ENCODE measurements around the gene CHST11. TPM values are rescaled to one million over a fixed set of nuclear protein-coding genes. Genes with fewer than 3 reads are reported as not detected.

Gene CHST11
- total and polyA plus RNA-seq, 2 donors from 2014 or later, result 2.0 to 23.3 TPM

- H3K36me3 ChIP-seq (ENCODE audit: control insufficient read depth in 2 of 3, insufficient read depth in 3 of 3, low read length in 3 of 3), result no peaks in the 10 kb centered on the region
- H3K4me3 ChIP-seq (ENCODE audit: low read length in 3 of 3), result no peak overlapping the region
- DNase-seq (no peak), FAIRE-seq (no peak)
- intact Hi-C loops (cut with DNase I), result no loop called here
- TF ChIP-seq CTCF (IDR thresholded peaks at IDR 0.05; ENCODE audit: borderline replicate concordance, extremely low read depth, insufficient read depth), result no peak
- H3K4me1 ChIP-seq (ENCODE audit: control insufficient read depth in 2 of 3, insufficient read depth in 2 of 3, low read depth in 1 of 3, low read length in 3 of 3), result no peaks in the 10 kb centered on the region
- H3K27me3 ChIP-seq (ENCODE audit: control insufficient read depth, insufficient read depth, low read length), result no peaks in the 10 kb centered on the region
- H3K9ac ChIP-seq (ENCODE audit: low read length in 3 of 3), result no peak overlapping the region
- no peak overlapping the region for H3K27ac ChIP-seq (ENCODE audit: low read depth in 2 of 2, low read length in 2 of 2)
- H3K9me3 ChIP-seq (ENCODE audit: control insufficient read depth in 2 of 3, insufficient read depth in 1 of 3, low read length in 3 of 3), result no peaks in the 10 kb centered on the region
Measured at GRCh38 chr12:104502638-104503037, 45.9 kb downstream of the CHST11 start.

GRCh38 chr12:104503191-104503590 is 46.4 kb downstream of the CHST11 start:
- no peaks in the 10 kb centered on the region for H3K36me3 ChIP-seq (ENCODE audit: control insufficient read depth in 2 of 3, insufficient read depth in 3 of 3, low read length in 3 of 3)
- no peak overlapping the region for H3K4me3 ChIP-seq (ENCODE audit: low read length in 3 of 3)
- no peaks in the 10 kb centered on the region for H3K9me3 ChIP-seq (ENCODE audit: control insufficient read depth in 2 of 3, insufficient read depth in 1 of 3, low read length in 3 of 3)
- DNase-seq (no peak), FAIRE-seq (no peak)
- no peaks in the 10 kb centered on the region for H3K4me1 ChIP-seq (ENCODE audit: control insufficient read depth in 2 of 3, insufficient read depth in 2 of 3, low read depth in 1 of 3, low read length in 3 of 3)
- H3K9ac ChIP-seq (ENCODE audit: low read length in 3 of 3), result no peak overlapping the region
- H3K27me3 ChIP-seq (ENCODE audit: control insufficient read depth, insufficient read depth, low read length), result no peaks in the 10 kb centered on the region
- TF ChIP-seq CTCF (IDR thresholded peaks at IDR 0.05; ENCODE audit: borderline replicate concordance, extremely low read depth, insufficient read depth), result no peak
- no peak overlapping the region for H3K27ac ChIP-seq (ENCODE audit: low read depth in 2 of 2, low read length in 2 of 2)
- intact Hi-C loops (cut with DNase I), result no loop called here

GRCh38 chr12:104504146-104504545 is 47.4 kb downstream of the CHST11 start:
- intact Hi-C loops (cut with DNase I), result no loop called here
- no peak for TF ChIP-seq CTCF (IDR thresholded peaks at IDR 0.05; ENCODE audit: borderline replicate concordance, extremely low read depth, insufficient read depth)
- peak in 3 of 5 donors; percentile 39 to 64 (median 61) for DNase-seq
- Histone ChIP-seq H3K9ac (ENCODE audit: low read length in 3 of 3) (no peak overlapping the region), H3K27ac (ENCODE audit: low read depth in 2 of 2, low read length in 2 of 2) (no peak overlapping the region), H3K9me3 (ENCODE audit: control insufficient read depth in 2 of 3, insufficient read depth in 1 of 3, low read length in 3 of 3) (no peaks in the 10 kb centered on the region), H3K4me3 (ENCODE audit: low read length in 3 of 3) (no peak overlapping the region), H3K4me1 (ENCODE audit: control insufficient read depth in 2 of 3, insufficient read depth in 2 of 3, low read depth in 1 of 3, low read length in 3 of 3) (no peaks in the 10 kb centered on the region), H3K36me3 (ENCODE audit: control insufficient read depth in 2 of 3, insufficient read depth in 3 of 3, low read length in 3 of 3) (no peaks in the 10 kb centered on the region), H3K27me3 (ENCODE audit: control insufficient read depth, insufficient read depth, low read length) (no peaks in the 10 kb centered on the region)
- no peak for FAIRE-seq
